Prostate gland (tissue), 2 donors: Measurements from ENCODE around the gene VWA8.

ENCODE experiments used
- CTCF ChIP-seq, 4 experiments: fragments of 200-600 bp in 2 of 4; fragments of 450-650 bp in 2 of 4; sonication (generic) in 2 of 4; IDR thresholded peaks; 1 replicate in 3 of 4; 2 replicates in 1 of 4; pipeline ENCODE4 v1.5.1; 2016 to 2019; ENCODE audit warnings: antibody characterized with exemption in 4 of 4, mild to moderate bottlenecking in 2 of 4, moderate library complexity in 2 of 4
- POLR2A ChIP-seq: fragments of 450-650 bp; IDR thresholded peaks from one replicate; pipeline ENCODE4 v1.6.1; 2016; ENCODE audit warnings: antibody characterized with exemption, mild to moderate bottlenecking
- POLR2AphosphoS5 ChIP-seq: sonication (generic); formaldehyde crosslinking; IDR thresholded peaks from one replicate; pipeline ENCODE4 v1.6.1; 2017; ENCODE audit warnings: antibody characterized with exemption

GRCh38 chr13:41825691-41826090 lies 135.2 kb downstream of the VWA8 start:
- TF ChIP-seq CTCF (IDR thresholded peaks at IDR 0.05): no peak
- TF ChIP-seq POLR2A: no peak
- no peak for TF ChIP-seq POLR2AphosphoS5
